ENCODE results near the gene NCOA3. TPM values are rescaled to one million over a fixed set of nuclear protein-coding genes. Genes with fewer than 3 reads are reported as not detected.
A peak's percentile ranks its signal among the peaks of the same experiment; 100 is the strongest.

NCOA3 gene
- total RNA-seq, 1 donor from 2014 or later = 45.9 TPM

GRCh38 chr20:47603260-47603659 is 101.6 kb downstream of the NCOA3 start:
- H3K4me3 Mint-ChIP-seq = no peak overlapping the region
- no peak for DNase-seq (ENCODE audit: low spot score in 2 of 2, unreplicated experiment in 2 of 2)
- H3K9me3 Mint-ChIP-seq = no peaks in the 10 kb centered on the region
- no peak overlapping the region for H3K27ac Mint-ChIP-seq
- no peaks in the 10 kb centered on the region for H3K27me3 Mint-ChIP-seq (ENCODE audit: low read depth)
- TF ChIP-seq CTCF (IDR thresholded peaks at IDR 0.05; ENCODE audit: unreplicated experiment) = no peak
- peaks cover 44% of the 10 kb centered on the region for H3K4me1 Mint-ChIP-seq
- H3K36me3 Mint-ChIP-seq = peaks cover 8% of the 10 kb centered on the region

- H3K9me3 Mint-ChIP-seq = no peaks in the 10 kb centered on the region
- H3K4me3 Mint-ChIP-seq = no peak overlapping the region
- no peak for DNase-seq (ENCODE audit: low spot score in 2 of 2, unreplicated experiment in 2 of 2)
- H3K27ac Mint-ChIP-seq = peak overlapping the region; percentile 7
- no peak for TF ChIP-seq CTCF (IDR thresholded peaks at IDR 0.05; ENCODE audit: unreplicated experiment)
- no peaks in the 10 kb centered on the region for H3K27me3 Mint-ChIP-seq (ENCODE audit: low read depth)
- peaks cover 38% of the 10 kb centered on the region for H3K4me1 Mint-ChIP-seq
- peaks cover 12% of the 10 kb centered on the region for H3K36me3 Mint-ChIP-seq
Observed at GRCh38 chr20:47605673-47606413, 104.2 kb downstream of the NCOA3 start.

GRCh38 chr20:47606414-47606982 is 104.8 kb downstream of the NCOA3 start:
- Mint-ChIP-seq H3K36me3 (peaks cover 12% of the 10 kb centered on the region), H3K27me3 (ENCODE audit: low read depth) (no peaks in the 10 kb centered on the region), H3K9me3 (no peaks in the 10 kb centered on the region), H3K4me1 (peaks cover 36% of the 10 kb centered on the region), H3K4me3 (no peak overlapping the region), H3K27ac (no peak overlapping the region)
- no peak for TF ChIP-seq CTCF (IDR thresholded peaks at IDR 0.05; ENCODE audit: unreplicated experiment)
- no peak for DNase-seq (ENCODE audit: low spot score in 2 of 2, unreplicated experiment in 2 of 2)

- H3K36me3 Mint-ChIP-seq = peaks cover 12% of the 10 kb centered on the region
- no peak overlapping the region for H3K4me3 Mint-ChIP-seq
- no peak overlapping the region for H3K27ac Mint-ChIP-seq
- no peak for TF ChIP-seq CTCF (IDR thresholded peaks at IDR 0.05; ENCODE audit: unreplicated experiment)
- H3K9me3 Mint-ChIP-seq = no peaks in the 10 kb centered on the region
- H3K4me1 Mint-ChIP-seq = peaks cover 31% of the 10 kb centered on the region
- DNase-seq (ENCODE audit: low spot score in 2 of 2, unreplicated experiment in 2 of 2) = no peak
- no peaks in the 10 kb centered on the region for H3K27me3 Mint-ChIP-seq (ENCODE audit: low read depth)
Observed at GRCh38 chr20:47606983-47607613, 105.4 kb downstream of the NCOA3 start.

GRCh38 chr20:47609001-47609400 is 107.3 kb downstream of the NCOA3 start:
- H3K9me3 Mint-ChIP-seq = no peaks in the 10 kb centered on the region
- no peak overlapping the region for H3K27ac Mint-ChIP-seq
- no peak overlapping the region for H3K4me3 Mint-ChIP-seq
- no peak for TF ChIP-seq CTCF (IDR thresholded peaks at IDR 0.05; ENCODE audit: unreplicated experiment)
- H3K36me3 Mint-ChIP-seq = peaks cover 5% of the 10 kb centered on the region
- H3K27me3 Mint-ChIP-seq (ENCODE audit: low read depth) = no peaks in the 10 kb centered on the region
- DNase-seq (ENCODE audit: low spot score in 2 of 2, unreplicated experiment in 2 of 2) = no peak
- peaks cover 12% of the 10 kb centered on the region for H3K4me1 Mint-ChIP-seq
